Stomach (tissue), 9 donors: Measurements from ENCODE around the gene KRT83. TPM values are rescaled to one million over a fixed set of nuclear protein-coding genes. Genes with fewer than 3 reads are reported as not detected.
A peak's percentile ranks its signal among the peaks of the same experiment; 100 is the strongest.

Experiments
- DNase-seq, 2 donors: peaks; one replicate each; pipeline versions ENCODE4 v3.0.0 to v3.0.0-alpha.2; 2013 to 2019
- H3K27ac ChIP-seq, 5 donors: fragments of 200-600 bp in 4 of 5; sonication (generic) in 4 of 5; one replicate each; pipeline ENCODE4 v1.5.1; 2013 to 2019; ENCODE audit warnings: mild to moderate bottlenecking in 1 of 5, moderate library complexity in 1 of 5
- H3K27me3 ChIP-seq, 3 donors: fragments of 200-600 bp; sonication (generic); one replicate each; pipeline ENCODE4 v1.5.1; 2017 to 2019; ENCODE audit warnings: mixed run types in 1 of 3
- H3K36me3 ChIP-seq, 4 donors: fragments of 200-600 bp; sonication (generic); 1 replicate in 3 of 4; 2 replicates in 1 of 4; pipeline ENCODE4 v1.5.1; 2016 to 2019
- H3K4me1 ChIP-seq, 4 donors: fragments of 200-600 bp; sonication (generic); one replicate each; pipeline ENCODE4 v1.5.1; 2016 to 2019
- H3K4me3 ChIP-seq, 4 donors: fragments of 200-600 bp; sonication (generic) in 3 of 4; one replicate each; pipeline ENCODE4 v1.5.1; 2016 to 2019; ENCODE audit warnings: mild to moderate bottlenecking in 1 of 4
- H3K9me3 ChIP-seq, 4 donors: fragments of 200-600 bp; sonication (generic); one replicate each; pipeline ENCODE4 v1.5.1; 2016 to 2019
- CTCF ChIP-seq, 7 experiments: fragments of 450-650 bp in 4 of 7; fragments of 200-600 bp in 3 of 7; sonication (generic) in 3 of 7; IDR thresholded peaks; one replicate each; pipeline ENCODE4 v1.5.1; 2016 to 2019; ENCODE audit warnings: antibody characterized with exemption in 7 of 7, control low read depth in 2 of 7, mild to moderate bottlenecking in 1 of 7
- EP300 ChIP-seq: sonication (generic); formaldehyde crosslinking; IDR thresholded peaks from one replicate; pipeline ENCODE4 v1.6.1; 2017; ENCODE audit warnings: antibody characterized with exemption
- POLR2A ChIP-seq, 4 donors: fragments of 450-650 bp; IDR thresholded peaks; one replicate each; pipeline ENCODE4 v1.6.1; 2016; ENCODE audit warnings: antibody characterized with exemption in 4 of 4, control low read depth in 2 of 4, mild to moderate bottlenecking in 1 of 4, moderate library complexity in 1 of 4
- POLR2AphosphoS5 ChIP-seq, 3 donors: sonication (generic); formaldehyde crosslinking; IDR thresholded peaks; one replicate each; pipeline ENCODE4 v1.6.1; 2016; ENCODE audit warnings: antibody characterized with exemption in 3 of 3
- WGBS, 5 donors: extraction: QIAGEN DNeasy Blood & Tissue Kit in 3 of 5; methylation state at CpG; one replicate each; pipeline versions ENCODE4 v1.1.5 to v1.1.7; 2013 to 2018; 5-methylcytosine and 5-hydroxymethylcytosine counted together
- intact Hi-C: fragments of 100-400 bp; cut with DNase I; formaldehyde crosslinking; loops from one replicate; pipeline ENCODE4 v1.15.1; 2023; ENCODE audit warnings: low total_unique reads
- polyA plus RNA-seq, 3 donors: library from polyadenylated mRNA; stranded (reverse); fragments of 200-250 nt; gene quantifications; one replicate each; pipeline ENCODE4 v1.2.3, GENCODE V29; 2013
- total RNA-seq, 5 donors: library from RNA; depleted of rRNA; stranded (reverse); fragments of >200 nt; gene quantifications; one replicate each; pipeline versions ENCODE4 v1.1.0 to v1.2.3, GENCODE V29; 2014 to 2016
- donor health status: healthy with polysubstance abuse.
- donor health status: Bipolar disorder and iron deficiency.
- donor health status: healthy.

KRT83 gene
- total and polyA plus RNA-seq, 8 donors = not detected

DNA sequence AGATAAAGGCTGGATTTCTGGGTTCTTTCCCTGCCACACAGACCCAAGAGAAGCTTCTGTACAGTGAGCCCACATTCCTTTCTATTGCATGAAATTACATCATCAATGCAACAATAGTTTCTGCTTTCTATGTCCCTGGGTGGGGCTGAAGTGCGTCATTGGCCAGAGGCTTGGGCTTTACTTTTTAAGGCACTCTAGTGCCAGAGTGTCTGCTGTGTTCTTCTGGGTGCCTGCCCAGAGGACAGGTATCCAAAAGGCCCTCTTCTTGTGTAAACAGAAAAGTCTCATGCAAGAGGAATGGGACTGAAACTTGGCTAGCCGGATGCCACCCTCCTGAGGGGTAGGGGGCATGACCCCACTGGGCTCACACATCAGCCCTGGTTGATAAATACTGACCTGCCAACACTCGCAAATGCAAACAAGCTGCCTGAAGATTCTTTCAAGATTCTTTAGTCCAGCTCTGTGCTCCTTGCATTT, 40.8 kb downstream of the KRT83 start:
- 27 to 53% (median 38%) methylated on average over 3 of the region's 3 CpGs for WGBS, 5 donors
- no peaks in the 10 kb centered on the region for H3K9me3 ChIP-seq
- intact Hi-C loops = no loop called here
- peak overlapping the region in 4 of 5 donors; percentile 60 to 91 (median 70) for H3K27ac ChIP-seq
- H3K27me3 ChIP-seq = peaks cover 0 to 33% (median 0%) of the 10 kb centered on the region in 3 donors
- H3K4me1 ChIP-seq = peaks cover 15 to 34% (median 26%) of the 10 kb centered on the region in 4 donors
- TF ChIP-seq POLR2AphosphoS5 (IDR thresholded peaks at IDR 0.05) (peak in 2 of 3 donors; percentile 64 to 77), CTCF (IDR thresholded peaks at IDR 0.05) (no peak), POLR2A (IDR thresholded peaks at IDR 0.05) (no peak), EP300 (peak; percentile 91)
- no peaks in the 10 kb centered on the region for H3K36me3 ChIP-seq
- no peak overlapping the region for H3K4me3 ChIP-seq
- peak; percentile 66 to 79 for DNase-seq

GRCh38 chr12:52279422-52280318, 41.5 kb downstream of the KRT83 start:
- H3K4me3 ChIP-seq = no peak overlapping the region
- peak in 1 of 2 donors; percentile 23 for DNase-seq
- WGBS, 5 donors = 88 to 92% (median 91%) methylated on average over 14 of the region's 14 CpGs
- intact Hi-C loops = no loop called here
- H3K27me3 ChIP-seq = peaks cover 0 to 33% (median 0%) of the 10 kb centered on the region in 3 donors
- no peaks in the 10 kb centered on the region for H3K9me3 ChIP-seq
- H3K4me1 ChIP-seq = peaks cover 15 to 34% (median 26%) of the 10 kb centered on the region in 4 donors
- peak overlapping the region in 4 of 5 donors; percentile 60 to 91 (median 70) for H3K27ac ChIP-seq
- no peaks in the 10 kb centered on the region for H3K36me3 ChIP-seq
- TF ChIP-seq CTCF (IDR thresholded peaks at IDR 0.05) = peak in 1 of 7 experiments; percentile 5
- no peak for TF ChIP-seq POLR2AphosphoS5 (IDR thresholded peaks at IDR 0.05)

GRCh38 chr12:52278575-52279421, 42.4 kb downstream of the KRT83 start:
- Histone ChIP-seq H3K27ac (peak overlapping the region in 3 of 5 donors; percentile 66 to 91 (median 74)), H3K36me3 (no peaks in the 10 kb centered on the region), H3K9me3 (no peaks in the 10 kb centered on the region), H3K27me3 (peaks cover 0 to 33% (median 0%) of the 10 kb centered on the region in 3 donors), H3K4me3 (peak overlapping the region in 3 of 4 donors; percentile 8 to 27 (median 21)), H3K4me1 (peaks cover 15 to 34% (median 26%) of the 10 kb centered on the region in 4 donors)
- DNase-seq = peak; percentile 85 to 93
- TF ChIP-seq EP300 (no peak), POLR2AphosphoS5 (IDR thresholded peaks at IDR 0.05) (peak in 1 of 3 donors; percentile 17), CTCF (IDR thresholded peaks at IDR 0.05) (peak in 5 of 7 experiments; percentile 44 to 99 (median 94)), POLR2A (IDR thresholded peaks at IDR 0.05) (no peak)
- 14 to 21% (median 16%) methylated on average over 27 to 32 of the region's 32 CpGs for WGBS, 5 donors
- intact Hi-C loops = no loop called here
